Neuronal stem cell (in vitro differentiated cells): Measurements from ENCODE around the gene PDE7B.

Experiments used
- DNase-seq: peaks from one replicate; pipeline ENCODE4 v3.0.0-alpha.2; 2013; ENCODE audit warnings: low spot score
- H2AFZ ChIP-seq: one replicate; pipeline ENCODE4 v1.6.1; 2013; ENCODE audit warnings: mild to moderate bottlenecking, low read length, inconsistent platforms
- H2AK5ac ChIP-seq: 2 replicates; pipeline ENCODE4 v1.6.1; 2013; ENCODE audit warnings: low read depth, mild to moderate bottlenecking, inconsistent platforms, low read length, moderate library complexity, mixed read lengths
- H2BK120ac ChIP-seq: 2 replicates; pipeline ENCODE4 v1.6.1; 2013; ENCODE audit warnings: low read depth, mild to moderate bottlenecking, inconsistent platforms, low read length, moderate library complexity, mixed read lengths
- H2BK12ac ChIP-seq: one replicate; pipeline ENCODE4 v1.6.1; 2013; ENCODE audit warnings: low read length, inconsistent platforms
- H2BK15ac ChIP-seq: 2 replicates; pipeline ENCODE4 v1.6.1; 2013; ENCODE audit warnings: mild to moderate bottlenecking, low read length, inconsistent platforms, mixed read lengths
- H2BK5ac ChIP-seq: one replicate; pipeline ENCODE4 v1.6.1; 2013; ENCODE audit warnings: inconsistent platforms, mild to moderate bottlenecking, low read length, moderate library complexity
- H3K14ac ChIP-seq: one replicate; pipeline ENCODE4 v1.6.1; 2013; ENCODE audit warnings: low read length, inconsistent platforms
- H3K18ac ChIP-seq: 2 replicates; pipeline ENCODE4 v1.6.1; 2013; ENCODE audit warnings: low read length, inconsistent platforms
- H3K23ac ChIP-seq: 2 replicates; pipeline ENCODE4 v1.6.1; 2013; ENCODE audit warnings: low read depth, mild to moderate bottlenecking, mixed read lengths, low read length, inconsistent platforms; ENCODE audit not compliant: poor library complexity
- H3K27ac ChIP-seq: replicated peaks from 3 replicates; pipeline ENCODE4 v1.5.1; 2013; ENCODE audit warnings: low read length, inconsistent platforms
- H3K27me3 ChIP-seq, 3 experiments: 2 replicates each; pipeline ENCODE4 v1.6.1; 2013; ENCODE audit warnings: low read length in 3 of 3, mild to moderate bottlenecking in 2 of 3, inconsistent platforms in 1 of 3, low read depth in 1 of 3, mixed read lengths in 1 of 3, moderate library complexity in 1 of 3; ENCODE audit not compliant: control insufficient read depth in 3 of 3, insufficient read depth in 3 of 3
- H3K36me3 ChIP-seq, 2 donors: replicated peaks in 1 of 2; 2 replicates each; pipeline ENCODE4 v1.6.1; 2013; ENCODE audit warnings: low read length in 2 of 2; ENCODE audit not compliant: control insufficient read depth in 2 of 2, insufficient read depth in 2 of 2
- H3K4ac ChIP-seq: 2 replicates; pipeline ENCODE4 v1.6.1; 2013; ENCODE audit warnings: inconsistent platforms, mild to moderate bottlenecking, low read length, moderate library complexity
- H3K4me1 ChIP-seq, 2 donors: 1 replicate in 1 of 2; 2 replicates in 1 of 2; pipeline ENCODE4 v1.6.1; 2013; ENCODE audit warnings: low read length in 2 of 2, low read depth in 1 of 2; ENCODE audit not compliant: control insufficient read depth in 2 of 2, insufficient read depth in 1 of 2
- H3K4me2 ChIP-seq: one replicate; pipeline ENCODE4 v1.6.1; 2013; ENCODE audit warnings: mild to moderate bottlenecking, low read length, inconsistent platforms; ENCODE audit not compliant: insufficient read depth, poor library complexity, severe bottlenecking
- H3K4me3 ChIP-seq, 2 donors: 2 replicates each; pipeline ENCODE4 v1.5.1; 2013; ENCODE audit warnings: low read length in 2 of 2, mild to moderate bottlenecking in 2 of 2, inconsistent platforms in 1 of 2, moderate library complexity in 1 of 2
- H3K79me1 ChIP-seq: one replicate; pipeline ENCODE4 v1.6.1; 2013; ENCODE audit warnings: low read depth, mild to moderate bottlenecking, inconsistent platforms, low read length, moderate library complexity
- H3K9ac ChIP-seq: one replicate; pipeline ENCODE4 v1.6.1; 2013; ENCODE audit warnings: mild to moderate bottlenecking, low read depth, low read length, inconsistent platforms; ENCODE audit not compliant: poor library complexity
- H3K9me3 ChIP-seq, 2 donors: replicated peaks in 1 of 2; 2 replicates each; pipeline versions ENCODE3 to v1.6.1; 2013; ENCODE audit warnings: low read length in 2 of 2, mild to moderate bottlenecking in 2 of 2, inconsistent platforms in 1 of 2, low read depth in 1 of 2, mixed read lengths in 1 of 2, moderate library complexity in 1 of 2; ENCODE audit not compliant: control insufficient read depth in 2 of 2, insufficient read depth in 1 of 2
- H4K8ac ChIP-seq: one replicate; pipeline ENCODE4 v1.6.1; 2013; ENCODE audit warnings: low read depth, mild to moderate bottlenecking, inconsistent platforms, low read length, moderate library complexity
- H4K91ac ChIP-seq: one replicate; pipeline ENCODE4 v1.6.1; 2013; ENCODE audit warnings: low read length, low read depth, mild to moderate bottlenecking, inconsistent platforms; ENCODE audit not compliant: poor library complexity
- WGBS, 2 donors: extraction: QIAGEN DNeasy Blood & Tissue Kit; methylation state at CpG; one replicate each; pipeline ENCODE4 v1.1.7; 2013; ENCODE audit warnings: missing lambda C conversion rate in 2 of 2, mixed read lengths in 1 of 2; ENCODE audit not compliant: insufficient read length in 2 of 2, insufficient replicate concordance in 1 of 2; ENCODE audit errors: extremely low coverage in 2 of 2; 5-methylcytosine and 5-hydroxymethylcytosine counted together

The PDE7B gene

GRCh38 chr6:135994857-135995544 lies 143.5 kb downstream of the PDE7B start:
- DNase-seq: no peak
- Histone ChIP-seq H2AK5ac (no peak overlapping the region), H3K4ac (no peak overlapping the region), H3K4me3 (no peak overlapping the region), H3K18ac (no peak overlapping the region), H3K36me3 (no peaks in the 10 kb centered on the region), H3K14ac (no peak overlapping the region), H3K9me3 (peaks cover 0 to 6% of the 10 kb centered on the region in 2 donors), H3K27me3 (no peaks in the 10 kb centered on the region), H2AFZ (peak overlapping the region; percentile 11), H2BK5ac (no peak overlapping the region), H3K9ac (no peak overlapping the region), H2BK120ac (no peak overlapping the region), H2BK15ac (no peak overlapping the region), H3K4me2 (no peak overlapping the region), H2BK12ac (no peak overlapping the region), H3K4me1 (no peaks in the 10 kb centered on the region), H3K79me1 (no peaks in the 10 kb centered on the region), H4K91ac (no peak overlapping the region), H3K27ac (no peak overlapping the region), H4K8ac (no peak overlapping the region), H3K23ac (no peak overlapping the region)
- WGBS, 2 donors: no CpG with 5 or more reads among the region's 5 CpGs

- Histone ChIP-seq H3K4ac (no peak overlapping the region), H3K27me3 (no peaks in the 10 kb centered on the region), H3K4me1 (no peaks in the 10 kb centered on the region), H4K8ac (no peak overlapping the region), H2BK5ac (no peak overlapping the region), H3K27ac (no peak overlapping the region), H2BK12ac (no peak overlapping the region), H3K14ac (no peak overlapping the region), H3K36me3 (no peaks in the 10 kb centered on the region), H2AK5ac (no peak overlapping the region), H3K23ac (no peak overlapping the region), H3K9ac (no peak overlapping the region), H3K4me3 (no peak overlapping the region), H3K9me3 (peaks cover 0 to 6% of the 10 kb centered on the region in 2 donors), H4K91ac (no peak overlapping the region), H3K79me1 (no peaks in the 10 kb centered on the region), H3K18ac (no peak overlapping the region), H2AFZ (no peak overlapping the region), H2BK120ac (no peak overlapping the region), H2BK15ac (no peak overlapping the region), H3K4me2 (no peak overlapping the region)
- WGBS, 2 donors: no CpG with 5 or more reads among the region's 3 CpGs
- DNase-seq: no peak
These were observed 144.0 kb downstream of the PDE7B start for GRCh38 chr6:135995545-135995898.

GRCh38 chr6:135996668-135997067 lies 145.2 kb downstream of the PDE7B start:
- DNase-seq: no peak
- H3K9ac ChIP-seq: no peak overlapping the region
- H4K91ac ChIP-seq: no peak overlapping the region
- H3K79me1 ChIP-seq: no peaks in the 10 kb centered on the region
- no peaks in the 10 kb centered on the region for H3K27me3 ChIP-seq
- no peak overlapping the region for H3K4ac ChIP-seq
- H2BK15ac ChIP-seq: no peak overlapping the region
- H3K4me3 ChIP-seq: no peak overlapping the region
- no peak overlapping the region for H2BK12ac ChIP-seq
- H3K36me3 ChIP-seq: no peaks in the 10 kb centered on the region
- H3K9me3 ChIP-seq: peaks cover 0 to 6% of the 10 kb centered on the region in 2 donors
- H3K14ac ChIP-seq: no peak overlapping the region
- H4K8ac ChIP-seq: no peak overlapping the region
- no peak overlapping the region for H3K23ac ChIP-seq
- no peak overlapping the region for H3K27ac ChIP-seq
- no peaks in the 10 kb centered on the region for H3K4me1 ChIP-seq
- H3K18ac ChIP-seq: no peak overlapping the region
- no peak overlapping the region for H3K4me2 ChIP-seq
- no peak overlapping the region for H2AFZ ChIP-seq
- H2AK5ac ChIP-seq: no peak overlapping the region
- H2BK120ac ChIP-seq: no peak overlapping the region
- H2BK5ac ChIP-seq: no peak overlapping the region
- WGBS, 2 donors: no CpG with 5 or more reads among the region's 2 CpGs

- H2BK12ac ChIP-seq: no peak overlapping the region
- H2AFZ ChIP-seq: no peak overlapping the region
- no peaks in the 10 kb centered on the region for H3K4me1 ChIP-seq
- no peak overlapping the region for H2BK120ac ChIP-seq
- H3K9ac ChIP-seq: no peak overlapping the region
- no peak overlapping the region for H4K91ac ChIP-seq
- WGBS, 2 donors: no CpG with 5 or more reads among the region's 1 CpG
- no peak for DNase-seq
- H3K4ac ChIP-seq: no peak overlapping the region
- no peak overlapping the region for H2BK15ac ChIP-seq
- H4K8ac ChIP-seq: no peak overlapping the region
- no peak overlapping the region for H3K4me3 ChIP-seq
- no peak overlapping the region for H3K27ac ChIP-seq
- no peak overlapping the region for H3K4me2 ChIP-seq
- no peaks in the 10 kb centered on the region for H3K79me1 ChIP-seq
- peaks cover 0 to 6% of the 10 kb centered on the region in 2 donors for H3K9me3 ChIP-seq
- no peaks in the 10 kb centered on the region for H3K36me3 ChIP-seq
- H2BK5ac ChIP-seq: no peak overlapping the region
- no peak overlapping the region for H3K18ac ChIP-seq
- no peak overlapping the region for H2AK5ac ChIP-seq
- no peaks in the 10 kb centered on the region for H3K27me3 ChIP-seq
- H3K23ac ChIP-seq: no peak overlapping the region
- no peak overlapping the region for H3K14ac ChIP-seq
These were observed 147.9 kb downstream of the PDE7B start for GRCh38 chr6:135999393-135999792.
